ENCODE results near the gene PREPL. TPM values are rescaled to one million over a fixed set of nuclear protein-coding genes. Genes with fewer than 3 reads are reported as not detected.

PREPL gene
- total RNA-seq, 2 experiments from 2014 or later: 30.0 to 31.4 TPM

- no peaks in the 10 kb centered on the region for H3K9me3 ChIP-seq (ENCODE audit: control insufficient read depth in 1 of 2, insufficient read depth in 1 of 2, low read length in 2 of 2)
- no peak for TF ChIP-seq CTCF (IDR thresholded peaks at IDR 0.05)
- Mint-ChIP-seq H3K36me3 (ENCODE audit: low read depth) (peaks cover 38% of the 10 kb centered on the region), H3K27me3 (no peaks in the 10 kb centered on the region), H3K4me1 (ENCODE audit: low read depth) (peaks cover 64% of the 10 kb centered on the region), H3K4me3 (no peak overlapping the region), H3K27ac (no peak overlapping the region), H3K9me3 (no peaks in the 10 kb centered on the region)
- ChIA-PET CTCF (no interaction called here), POLR2A (no interaction called here)
- H3K27ac ChIP-seq (ENCODE audit: low read depth in 1 of 2, low read length in 2 of 2): no peak overlapping the region
- DNase-seq (no peak), ATAC-seq (ENCODE audit: poor library complexity) (no peak)
- intact Hi-C loops (cut with DNase I, micrococcal nuclease): loop anchor here in 1 of 2 experiments (10.0 kb wide), 1 partner anchor 1990 kb away; the partner anchor contains the start of gene COX7A2L
- H3K27me3 ChIP-seq (ENCODE audit: control insufficient read depth in 1 of 2, insufficient read depth in 2 of 2, low read length in 2 of 2): no peaks in the 10 kb centered on the region
- no peak overlapping the region for H3K4me3 ChIP-seq (ENCODE audit: low read length)
- peaks cover 3% of the 10 kb centered on the region for H3K36me3 ChIP-seq (ENCODE audit: insufficient read depth, low read length)
- H3K4me1 ChIP-seq (ENCODE audit: insufficient read depth, low read length): peaks cover 7% of the 10 kb centered on the region
Observed at GRCh38 chr2:44354761-44355160, 6.5 kb downstream of the PREPL start.

- H3K27ac Mint-ChIP-seq: no peak overlapping the region
- DNase-seq (no peak), ATAC-seq (ENCODE audit: poor library complexity) (no peak)
- H3K27me3 ChIP-seq (ENCODE audit: control insufficient read depth in 1 of 2, insufficient read depth in 2 of 2, low read length in 2 of 2): no peaks in the 10 kb centered on the region
- no peak overlapping the region for H3K4me3 Mint-ChIP-seq
- peaks cover 60% of the 10 kb centered on the region for H3K4me1 Mint-ChIP-seq (ENCODE audit: low read depth)
- H3K36me3 Mint-ChIP-seq (ENCODE audit: low read depth): peaks cover 43% of the 10 kb centered on the region
- H3K4me3 ChIP-seq (ENCODE audit: low read length): no peak overlapping the region
- intact Hi-C loops (cut with DNase I, micrococcal nuclease): loop anchor here in 1 of 2 experiments (10.0 kb wide), 1 partner anchor 1988 kb away; the partner anchor contains the start of gene COX7A2L
- ChIA-PET CTCF (interaction anchor here (1.5 kb wide), 1 partner anchor 16 kb away, joined by 3 read pairs; no protein-coding TSS in a partner anchor), POLR2A (interaction anchor here (2.4 kb wide), 1 partner anchor 9 kb away, joined by 10 read pairs; the partner anchor contains the start of genes CAMKMT and PREPL)
- H3K27me3 Mint-ChIP-seq: no peaks in the 10 kb centered on the region
- no peak overlapping the region for H3K27ac ChIP-seq (ENCODE audit: low read depth in 1 of 2, low read length in 2 of 2)
- no peaks in the 10 kb centered on the region for H3K9me3 Mint-ChIP-seq
- H3K9me3 ChIP-seq (ENCODE audit: control insufficient read depth in 1 of 2, insufficient read depth in 1 of 2, low read length in 2 of 2): no peaks in the 10 kb centered on the region
- H3K36me3 ChIP-seq (ENCODE audit: insufficient read depth, low read length): peaks cover 3% of the 10 kb centered on the region
- TF ChIP-seq CTCF (IDR thresholded peaks at IDR 0.05): no peak
- no peaks in the 10 kb centered on the region for H3K4me1 ChIP-seq (ENCODE audit: insufficient read depth, low read length)
Observed at GRCh38 chr2:44352510-44352909, 8.8 kb downstream of the PREPL start.

GRCh38 chr2:44351676-44352075 is 9.6 kb downstream of the PREPL start:
- TF ChIP-seq CTCF (IDR thresholded peaks at IDR 0.05): no peak
- no peaks in the 10 kb centered on the region for H3K9me3 ChIP-seq (ENCODE audit: control insufficient read depth in 1 of 2, insufficient read depth in 1 of 2, low read length in 2 of 2)
- H3K4me1 ChIP-seq (ENCODE audit: insufficient read depth, low read length): no peaks in the 10 kb centered on the region
- no peaks in the 10 kb centered on the region for H3K27me3 Mint-ChIP-seq
- peaks cover 3% of the 10 kb centered on the region for H3K36me3 ChIP-seq (ENCODE audit: insufficient read depth, low read length)
- intact Hi-C loops (cut with DNase I, micrococcal nuclease): loop anchor here in 1 of 2 experiments (10.0 kb wide), 1 partner anchor 1987 kb away; the partner anchor contains the start of gene COX7A2L
- H3K27me3 ChIP-seq (ENCODE audit: control insufficient read depth in 1 of 2, insufficient read depth in 2 of 2, low read length in 2 of 2): no peaks in the 10 kb centered on the region
- H3K4me1 Mint-ChIP-seq (ENCODE audit: low read depth): peaks cover 52% of the 10 kb centered on the region
- no peak for DNase-seq
- POLR2A ChIA-PET: interaction anchor here (2.4 kb wide), 1 partner anchor 10 kb away, joined by 10 read pairs; the partner anchor contains the start of genes CAMKMT and PREPL
- no peak overlapping the region for H3K4me3 Mint-ChIP-seq
- no peak overlapping the region for H3K27ac ChIP-seq (ENCODE audit: low read depth in 1 of 2, low read length in 2 of 2)
- H3K9me3 Mint-ChIP-seq: no peaks in the 10 kb centered on the region
- no peak overlapping the region for H3K27ac Mint-ChIP-seq
- CTCF ChIA-PET: interaction anchor here (1.5 kb wide), 1 partner anchor 15 kb away, joined by 3 read pairs; no protein-coding TSS in a partner anchor
- peaks cover 48% of the 10 kb centered on the region for H3K36me3 Mint-ChIP-seq (ENCODE audit: low read depth)
- no peak overlapping the region for H3K4me3 ChIP-seq (ENCODE audit: low read length)
- ATAC-seq (ENCODE audit: poor library complexity): no peak

Data from CD4-positive, alpha-beta T cell (primary cell).